GM12873 (cell line): Measurements from ENCODE around the gene WDR48.

Source experiments
- TF ChIP-seq, protein P1 (sequence below): IDR thresholded peaks from 2 replicates; pipeline ENCODE4 v1.5.1; 2012; ENCODE audit warnings: low read depth, mild to moderate bottlenecking, moderate library complexity, low read length, control low read depth; ENCODE audit not compliant: insufficient read depth; ENCODE audit errors: missing control alignments

WDR48 gene

DNA sequence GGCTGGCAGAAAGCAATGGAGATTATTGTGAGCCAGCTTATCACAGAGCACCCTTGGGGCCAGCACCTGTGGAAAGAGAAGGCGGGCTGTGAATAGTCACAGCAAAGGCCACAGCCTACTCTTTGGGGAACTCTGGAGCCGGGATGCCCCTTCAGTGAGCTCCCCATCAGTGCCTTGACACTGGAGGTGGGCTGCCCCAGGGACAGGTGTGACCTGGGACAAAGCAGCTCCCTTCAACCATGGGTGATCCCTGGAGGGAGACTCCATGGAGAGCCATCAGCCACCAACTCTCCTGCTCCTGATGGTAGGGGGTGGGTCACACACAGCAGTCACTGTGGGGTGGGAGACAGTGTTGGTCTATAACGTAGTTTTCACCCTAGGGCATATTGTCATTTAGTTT, 61.5 kb downstream of the WDR48 start:
- TF ChIP-seq, protein P1, sequence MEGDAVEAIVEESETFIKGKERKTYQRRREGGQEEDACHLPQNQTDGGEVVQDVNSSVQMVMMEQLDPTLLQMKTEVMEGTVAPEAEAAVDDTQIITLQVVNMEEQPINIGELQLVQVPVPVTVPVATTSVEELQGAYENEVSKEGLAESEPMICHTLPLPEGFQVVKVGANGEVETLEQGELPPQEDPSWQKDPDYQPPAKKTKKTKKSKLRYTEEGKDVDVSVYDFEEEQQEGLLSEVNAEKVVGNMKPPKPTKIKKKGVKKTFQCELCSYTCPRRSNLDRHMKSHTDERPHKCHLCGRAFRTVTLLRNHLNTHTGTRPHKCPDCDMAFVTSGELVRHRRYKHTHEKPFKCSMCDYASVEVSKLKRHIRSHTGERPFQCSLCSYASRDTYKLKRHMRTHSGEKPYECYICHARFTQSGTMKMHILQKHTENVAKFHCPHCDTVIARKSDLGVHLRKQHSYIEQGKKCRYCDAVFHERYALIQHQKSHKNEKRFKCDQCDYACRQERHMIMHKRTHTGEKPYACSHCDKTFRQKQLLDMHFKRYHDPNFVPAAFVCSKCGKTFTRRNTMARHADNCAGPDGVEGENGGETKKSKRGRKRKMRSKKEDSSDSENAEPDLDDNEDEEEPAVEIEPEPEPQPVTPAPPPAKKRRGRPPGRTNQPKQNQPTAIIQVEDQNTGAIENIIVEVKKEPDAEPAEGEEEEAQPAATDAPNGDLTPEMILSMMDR: no peak

DNA sequence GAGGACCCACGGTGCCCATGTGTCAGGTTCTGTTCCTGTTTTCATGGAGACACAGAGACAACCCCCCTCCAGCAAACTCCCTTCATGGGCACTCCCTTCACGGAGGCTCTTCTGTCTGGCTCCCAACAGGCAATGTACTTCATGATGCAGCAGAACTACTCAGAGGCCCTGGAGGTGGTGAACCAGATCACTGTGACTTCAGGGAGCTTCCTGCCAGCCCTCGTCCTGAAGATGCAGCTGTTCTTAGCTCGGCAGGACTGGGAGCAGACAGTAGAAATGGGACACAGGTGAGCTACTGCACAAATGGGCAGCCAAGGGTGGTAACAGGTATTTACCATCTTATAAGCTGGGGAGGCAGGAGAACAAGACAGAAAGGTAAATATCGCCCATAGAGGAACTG, 62.6 kb downstream of the WDR48 start:
- TF ChIP-seq, protein P1: no peak

DNA sequence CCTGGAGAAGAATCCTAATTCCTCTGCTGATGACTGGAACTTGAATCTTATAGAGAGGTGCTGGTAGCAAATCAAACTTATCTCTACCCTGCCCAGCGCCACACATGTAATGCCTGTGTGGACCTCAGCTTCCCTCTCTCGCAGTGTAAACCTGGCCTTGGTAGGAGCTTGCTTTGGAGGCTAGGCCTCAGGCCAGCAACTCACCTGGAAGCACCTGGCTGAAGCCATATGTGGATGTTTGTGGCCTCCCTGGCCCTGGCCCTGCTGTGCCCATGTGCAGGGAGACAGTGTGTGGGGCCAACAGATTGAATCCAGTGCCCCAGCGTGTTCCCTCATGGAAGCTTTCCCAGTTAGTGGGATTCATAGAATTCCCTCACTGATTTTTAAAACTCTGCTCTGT, 64.1 kb downstream of the WDR48 start:
- TF ChIP-seq, protein P1: no peak

DNA sequence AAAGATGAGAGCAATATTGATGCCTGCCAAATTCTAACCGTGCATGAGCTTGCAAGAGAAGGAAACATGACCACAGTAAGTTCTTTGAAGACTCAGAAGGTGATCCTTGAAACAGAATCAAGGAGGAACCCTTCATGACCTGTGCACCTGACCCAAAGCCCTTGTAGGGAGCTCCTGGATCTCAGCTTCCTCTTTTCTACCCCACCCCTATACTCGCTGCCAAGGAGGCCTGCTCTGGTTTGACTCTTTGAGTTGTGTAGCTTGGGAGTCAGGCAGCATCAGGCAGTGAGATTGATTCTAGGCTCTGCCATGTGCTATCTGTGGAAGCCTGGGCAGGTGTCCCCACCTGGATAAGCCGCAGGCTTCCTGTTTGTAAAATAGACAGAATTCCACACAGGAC, 66.3 kb downstream of the WDR48 start:
- TF ChIP-seq, protein P1: no peak

DNA sequence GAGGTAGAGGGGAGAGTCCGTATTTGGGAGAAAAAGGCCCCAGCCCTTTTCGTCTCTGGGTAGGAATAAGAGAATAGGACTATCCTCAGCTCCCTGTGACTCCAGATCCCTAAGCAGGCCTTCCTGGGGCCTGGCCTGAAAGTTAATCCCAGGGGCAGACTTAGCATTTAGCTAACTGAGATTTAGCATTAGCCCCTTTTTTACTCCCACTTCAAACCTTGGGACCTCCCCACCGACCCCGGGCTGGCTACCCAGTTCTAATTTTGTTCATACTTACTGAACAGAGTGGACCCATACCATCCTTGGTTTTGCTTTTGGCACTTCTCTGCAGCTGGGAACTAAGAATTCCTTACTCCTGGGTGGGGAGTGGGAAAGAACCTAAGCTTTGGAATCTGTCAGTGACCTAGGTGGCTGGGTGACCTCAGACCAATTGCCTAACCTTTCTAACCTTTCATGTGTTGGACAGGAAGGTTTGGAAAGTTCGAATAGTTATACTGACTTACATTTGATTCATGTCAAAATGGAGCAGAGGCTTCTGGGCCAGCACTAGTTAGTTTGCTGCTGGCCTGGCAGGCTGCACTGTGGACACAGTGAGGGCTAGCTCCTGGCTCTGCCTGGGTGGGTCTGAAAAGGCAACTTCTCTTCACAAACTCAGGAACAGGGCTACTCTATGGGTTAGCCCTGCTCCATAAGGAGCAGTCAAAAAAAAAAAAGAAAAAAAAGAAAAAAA, 67.3 kb downstream of the WDR48 start:
- TF ChIP-seq, protein P1: no peak

DNA sequence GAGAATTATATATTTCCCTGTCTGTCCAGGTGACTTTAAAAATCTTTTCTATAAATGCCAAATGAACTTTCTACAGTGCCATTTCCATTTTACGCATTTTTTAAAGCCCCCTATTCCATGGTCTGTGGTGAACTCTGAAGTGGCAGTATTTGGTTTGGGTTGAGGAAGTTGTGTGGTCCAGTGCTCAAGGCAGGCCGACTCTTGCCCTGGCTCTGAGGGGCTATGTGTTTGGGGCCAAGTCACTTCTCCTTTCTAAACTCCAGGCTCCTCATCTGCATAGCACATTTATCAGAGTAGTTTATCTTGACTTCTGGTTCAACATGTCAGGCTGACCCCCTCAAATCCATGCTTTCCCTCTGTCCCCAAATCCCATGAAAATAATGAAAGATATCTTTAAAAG, 69.8 kb downstream of the WDR48 start:
- TF ChIP-seq, protein P1: no peak

DNA sequence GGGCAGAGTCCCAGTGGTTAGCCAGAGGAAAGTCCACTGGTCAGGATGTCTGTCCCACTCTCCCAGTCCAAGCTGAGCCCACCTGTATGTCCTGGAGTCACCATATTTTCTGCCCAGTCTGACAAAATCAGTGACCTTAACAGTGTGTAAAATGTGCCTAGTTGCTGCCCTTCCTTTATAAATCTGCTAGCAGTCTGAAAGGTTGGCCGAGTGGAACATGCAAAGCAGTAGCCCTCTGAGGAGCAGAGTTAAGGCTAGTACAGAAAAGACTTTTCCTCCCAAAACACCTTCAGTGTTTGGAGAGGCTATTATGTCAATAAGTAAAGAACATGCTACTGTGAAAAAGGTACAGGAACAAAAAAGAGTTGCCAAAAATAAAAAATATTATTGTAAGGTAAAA, 71.0 kb downstream of the WDR48 start:
- TF ChIP-seq, protein P1: no peak
